Stimulated activated memory B cell treated with anti-CD40 and anti-IgM and Interleukin-4, amounts not matched to agents 10 μg/mL and 1 μg/mL and 100 μg/mL, for 72 hours (primary cell): Measurements from ENCODE around the gene LMF2.

Experiments
- ATAC-seq: fragments of 150-1000 bp; cut with Tn5 transposase; 2 replicates; pipeline ENCODE4 v1.10.0; 2021
- H3K27ac Mint-ChIP-seq: one replicate; pipeline ENCODE4 v1.8.0; 2022; ENCODE audit warnings: mild to moderate bottlenecking, mixed read lengths
- H3K27me3 Mint-ChIP-seq: one replicate; pipeline ENCODE4 v1.8.0; 2022; ENCODE audit warnings: mixed read lengths
- H3K36me3 Mint-ChIP-seq: one replicate; pipeline ENCODE4 v1.8.0; 2022; ENCODE audit warnings: mixed read lengths
- H3K4me1 Mint-ChIP-seq: one replicate; pipeline ENCODE4 v1.8.0; 2022; ENCODE audit warnings: mixed read lengths
- H3K4me3 Mint-ChIP-seq: one replicate; pipeline ENCODE4 v1.8.0; 2022; ENCODE audit warnings: mild to moderate bottlenecking, moderate library complexity, mixed read lengths
- H3K9me3 Mint-ChIP-seq: one replicate; pipeline ENCODE4 v1.8.0; 2022; ENCODE audit warnings: mixed read lengths

The LMF2 gene

GRCh38 chr22:50504369-50505211 lies 2.9 kb downstream of the LMF2 start:
- Mint-ChIP-seq H3K4me3 (no peak overlapping the region), H3K4me1 (peaks cover 28% of the 10 kb centered on the region), H3K9me3 (no peaks in the 10 kb centered on the region), H3K27me3 (no peaks in the 10 kb centered on the region), H3K36me3 (peaks cover 8% of the 10 kb centered on the region), H3K27ac (no peak overlapping the region)
- no peak for ATAC-seq

- H3K27me3 Mint-ChIP-seq: no peaks in the 10 kb centered on the region
- ATAC-seq: no peak
- no peaks in the 10 kb centered on the region for H3K9me3 Mint-ChIP-seq
- no peak overlapping the region for H3K4me3 Mint-ChIP-seq
- H3K27ac Mint-ChIP-seq: no peak overlapping the region
- H3K36me3 Mint-ChIP-seq: peaks cover 8% of the 10 kb centered on the region
- H3K4me1 Mint-ChIP-seq: peaks cover 22% of the 10 kb centered on the region
These were observed 3.9 kb downstream of the LMF2 start for GRCh38 chr22:50503475-50504145.

GRCh38 chr22:50502628-50503474 lies 4.7 kb downstream of the LMF2 start:
- Mint-ChIP-seq H3K4me3 (no peak overlapping the region), H3K4me1 (peaks cover 28% of the 10 kb centered on the region), H3K36me3 (peaks cover 8% of the 10 kb centered on the region), H3K27me3 (no peaks in the 10 kb centered on the region), H3K9me3 (no peaks in the 10 kb centered on the region), H3K27ac (no peak overlapping the region)
- ATAC-seq: no peak

- peaks cover 8% of the 10 kb centered on the region for H3K36me3 Mint-ChIP-seq
- no peaks in the 10 kb centered on the region for H3K9me3 Mint-ChIP-seq
- no peaks in the 10 kb centered on the region for H3K27me3 Mint-ChIP-seq
- H3K4me3 Mint-ChIP-seq: no peak overlapping the region
- peaks cover 26% of the 10 kb centered on the region for H3K4me1 Mint-ChIP-seq
- no peak for ATAC-seq
- H3K27ac Mint-ChIP-seq: no peak overlapping the region
These were observed 5.4 kb downstream of the LMF2 start for GRCh38 chr22:50502096-50502495.

- no peak overlapping the region for H3K4me3 Mint-ChIP-seq
- no peaks in the 10 kb centered on the region for H3K27me3 Mint-ChIP-seq
- peaks cover 2% of the 10 kb centered on the region for H3K36me3 Mint-ChIP-seq
- no peaks in the 10 kb centered on the region for H3K9me3 Mint-ChIP-seq
- no peak for ATAC-seq
- no peak overlapping the region for H3K27ac Mint-ChIP-seq
- peaks cover 14% of the 10 kb centered on the region for H3K4me1 Mint-ChIP-seq
These were observed 7.0 kb downstream of the LMF2 start for GRCh38 chr22:50500452-50500851.

- Mint-ChIP-seq H3K36me3 (no peaks in the 10 kb centered on the region), H3K4me3 (no peak overlapping the region), H3K9me3 (no peaks in the 10 kb centered on the region), H3K27ac (peak overlapping the region; percentile 29), H3K4me1 (peaks cover 14% of the 10 kb centered on the region), H3K27me3 (no peaks in the 10 kb centered on the region)
- ATAC-seq: peak; percentile 88
These were observed 9.1 kb downstream of the LMF2 start for GRCh38 chr22:50498322-50498890.

GRCh38 chr22:50497093-50497492 lies 10.4 kb downstream of the LMF2 start:
- Mint-ChIP-seq H3K4me3 (no peak overlapping the region), H3K27ac (no peak overlapping the region), H3K9me3 (no peaks in the 10 kb centered on the region), H3K36me3 (no peaks in the 10 kb centered on the region), H3K4me1 (peaks cover 14% of the 10 kb centered on the region), H3K27me3 (no peaks in the 10 kb centered on the region)
- no peak for ATAC-seq

- H3K36me3 Mint-ChIP-seq: no peaks in the 10 kb centered on the region
- ATAC-seq: peak; percentile 28
- H3K4me3 Mint-ChIP-seq: no peak overlapping the region
- H3K27ac Mint-ChIP-seq: no peak overlapping the region
- no peaks in the 10 kb centered on the region for H3K27me3 Mint-ChIP-seq
- peaks cover 26% of the 10 kb centered on the region for H3K4me1 Mint-ChIP-seq
- H3K9me3 Mint-ChIP-seq: no peaks in the 10 kb centered on the region
These were observed 16.8 kb downstream of the LMF2 start for GRCh38 chr22:50490531-50491308.

GRCh38 chr22:50489363-50490243 lies 17.9 kb downstream of the LMF2 start:
- H3K9me3 Mint-ChIP-seq: no peaks in the 10 kb centered on the region
- H3K4me1 Mint-ChIP-seq: peaks cover 28% of the 10 kb centered on the region
- H3K4me3 Mint-ChIP-seq: no peak overlapping the region
- no peaks in the 10 kb centered on the region for H3K27me3 Mint-ChIP-seq
- no peaks in the 10 kb centered on the region for H3K36me3 Mint-ChIP-seq
- H3K27ac Mint-ChIP-seq: no peak overlapping the region
- no peak for ATAC-seq

- ATAC-seq: no peak
- Mint-ChIP-seq H3K27me3 (no peaks in the 10 kb centered on the region), H3K9me3 (no peaks in the 10 kb centered on the region), H3K4me3 (no peak overlapping the region), H3K36me3 (no peaks in the 10 kb centered on the region), H3K27ac (no peak overlapping the region), H3K4me1 (peaks cover 35% of the 10 kb centered on the region)
These were observed 18.6 kb downstream of the LMF2 start for GRCh38 chr22:50488886-50489285.

- H3K36me3 Mint-ChIP-seq: no peaks in the 10 kb centered on the region
- peak; percentile 3 for ATAC-seq
- no peak overlapping the region for H3K4me3 Mint-ChIP-seq
- H3K27me3 Mint-ChIP-seq: no peaks in the 10 kb centered on the region
- no peaks in the 10 kb centered on the region for H3K9me3 Mint-ChIP-seq
- H3K27ac Mint-ChIP-seq: no peak overlapping the region
- peaks cover 39% of the 10 kb centered on the region for H3K4me1 Mint-ChIP-seq
These were observed 19.4 kb downstream of the LMF2 start for GRCh38 chr22:50488006-50488677.

GRCh38 chr22:50487290-50488005 lies 20.1 kb downstream of the LMF2 start:
- peak overlapping the region; percentile 69 for H3K27ac Mint-ChIP-seq
- H3K9me3 Mint-ChIP-seq: no peaks in the 10 kb centered on the region
- peak; percentile 29 for ATAC-seq
- H3K36me3 Mint-ChIP-seq: no peaks in the 10 kb centered on the region
- no peak overlapping the region for H3K4me3 Mint-ChIP-seq
- no peaks in the 10 kb centered on the region for H3K27me3 Mint-ChIP-seq
- H3K4me1 Mint-ChIP-seq: peaks cover 42% of the 10 kb centered on the region
